Middle frontal gyrus (tissue), 1 donor: Measurements from ENCODE around the gene TNFRSF11A.

Experiments
- DNase-seq: peaks from one replicate; pipeline ENCODE4 v3.0.0-alpha.2; 2015; ENCODE audit warnings: low spot score; ENCODE audit errors: extremely low spot score

TNFRSF11A gene

GRCh38 chr18:62412231-62412979 lies 87.3 kb downstream of the TNFRSF11A start:
- DNase-seq, result no peak

- DNase-seq, result no peak
These were observed 88.1 kb downstream of the TNFRSF11A start for GRCh38 chr18:62413206-62413605.

- no peak for DNase-seq
These were observed 93.1 kb downstream of the TNFRSF11A start for GRCh38 chr18:62418258-62418657.

GRCh38 chr18:62420151-62420512 lies 95.0 kb downstream of the TNFRSF11A start:
- DNase-seq, result no peak

- DNase-seq, result no peak
These were observed 95.6 kb downstream of the TNFRSF11A start for GRCh38 chr18:62420513-62421209.

- DNase-seq, result peak; percentile 85
These were observed 100.5 kb downstream of the TNFRSF11A start for GRCh38 chr18:62425465-62426190.

- no peak for DNase-seq
These were observed 101.0 kb downstream of the TNFRSF11A start for GRCh38 chr18:62426191-62426488.

- no peak for DNase-seq
These were observed 107.1 kb downstream of the TNFRSF11A start for GRCh38 chr18:62432176-62432575.

GRCh38 chr18:62434798-62435197 lies 109.7 kb downstream of the TNFRSF11A start:
- no peak for DNase-seq

- DNase-seq, result no peak
These were observed 110.4 kb downstream of the TNFRSF11A start for GRCh38 chr18:62435435-62436031.

- DNase-seq, result no peak
These were observed 111.6 kb downstream of the TNFRSF11A start for GRCh38 chr18:62436636-62437234.

GRCh38 chr18:62437235-62438017 lies 112.3 kb downstream of the TNFRSF11A start:
- no peak for DNase-seq

- DNase-seq, result no peak
These were observed 112.9 kb downstream of the TNFRSF11A start for GRCh38 chr18:62438018-62438329.

GRCh38 chr18:62438402-62438801 lies 113.3 kb downstream of the TNFRSF11A start:
- no peak for DNase-seq

GRCh38 chr18:62438866-62439265 lies 113.8 kb downstream of the TNFRSF11A start:
- DNase-seq, result no peak
